GM12878 (cell line): ENCODE measurements around the gene UTP3. TPM values are rescaled to one million over a fixed set of nuclear protein-coding genes. Genes with fewer than 3 reads are reported as not detected.

Experiments used
- EGR1 ChIP-seq, 2 experiments: IDR thresholded peaks; 1 replicate in 1 of 2; 2 replicates in 1 of 2; pipeline ENCODE4 v1.6.1; 2011 to 2012; ENCODE audit warnings: low read depth in 2 of 2, low read length in 2 of 2, borderline replicate concordance in 1 of 2, mild to moderate bottlenecking in 1 of 2, moderate library complexity in 1 of 2
- FOS ChIP-seq: IDR thresholded peaks from 3 replicates; pipeline ENCODE4 v1.6.1; 2011; ENCODE audit warnings: borderline replicate concordance; ENCODE audit not compliant: insufficient read length; ENCODE audit errors: extremely low read depth
- FOXM1 ChIP-seq: IDR thresholded peaks from 2 replicates; pipeline ENCODE4 v1.6.1; 2012; ENCODE audit warnings: low read depth, mild to moderate bottlenecking, inconsistent platforms, low read length, moderate library complexity
- GABPA ChIP-seq: IDR thresholded peaks from 2 replicates; pipeline ENCODE4 v1.6.1; 2014; ENCODE audit warnings: antibody characterized with exemption, low read depth, mild to moderate bottlenecking, inconsistent platforms
- HCFC1 ChIP-seq: fragments of 150-350 bp; IDR thresholded peaks from 2 replicates; pipeline ENCODE4 v1.6.1; 2014; ENCODE audit warnings: low read length
- IKZF1 ChIP-seq: fragments of 450-650 bp; conservative IDR thresholded peaks from 2 replicates; pipeline ENCODE4 v1.6.1; 2017; ENCODE audit warnings: antibody characterized with exemption, mild to moderate bottlenecking
- IKZF2 ChIP-seq, 2 experiments: fragments of 450-650 bp; IDR thresholded peaks; 2 replicates each; pipeline ENCODE4 v1.6.1; 2017; ENCODE audit warnings: mild to moderate bottlenecking in 2 of 2, moderate library complexity in 2 of 2
- JUNB ChIP-seq: IDR thresholded peaks from 2 replicates; pipeline ENCODE4 v1.6.1; 2016; ENCODE audit warnings: antibody characterized with exemption, mild to moderate bottlenecking
- MEF2B ChIP-seq: fragments of 450-650 bp; IDR thresholded peaks from 2 replicates; pipeline ENCODE4 v1.6.1; 2018; ENCODE audit warnings: mild to moderate bottlenecking, moderate library complexity; ENCODE audit not compliant: partially characterized antibody, poor library complexity, severe bottlenecking
- MLLT1 ChIP-seq: fragments of 450-650 bp; IDR thresholded peaks from 2 replicates; pipeline ENCODE4 v1.6.1; 2016; ENCODE audit warnings: mild to moderate bottlenecking
- MTA3 ChIP-seq: IDR thresholded peaks from 2 replicates; pipeline ENCODE4 v1.6.1; 2012; ENCODE audit warnings: low read length, inconsistent platforms, borderline replicate concordance
- NFYA ChIP-seq: IDR thresholded peaks from 2 replicates; pipeline ENCODE4 v1.6.1; 2011; ENCODE audit warnings: low read depth, mild to moderate bottlenecking, low read length, improper control_type of control experiment, borderline replicate concordance
- NR2F1 ChIP-seq: fragments of 450-650 bp; conservative IDR thresholded peaks from 2 replicates; pipeline ENCODE4 v1.6.1; 2017; ENCODE audit warnings: mild to moderate bottlenecking
- PAX8 ChIP-seq: fragments of 450-650 bp; IDR thresholded peaks from 2 replicates; pipeline ENCODE4 v1.6.1; 2017; ENCODE audit warnings: mild to moderate bottlenecking, moderate library complexity
- RELB ChIP-seq: fragments of 450-650 bp; IDR thresholded peaks from 2 replicates; pipeline ENCODE4 v1.6.1; 2017; ENCODE audit warnings: low read depth, mild to moderate bottlenecking, moderate library complexity
- SKIL ChIP-seq: fragments of 450-650 bp; IDR thresholded peaks from 2 replicates; pipeline ENCODE4 v1.6.1; 2017; ENCODE audit warnings: mild to moderate bottlenecking, low read depth, inconsistent platforms; ENCODE audit not compliant: poor library complexity, severe bottlenecking
- SMAD1 ChIP-seq: fragments of 450-650 bp; IDR thresholded peaks from 2 replicates; pipeline ENCODE4 v1.6.1; 2018; ENCODE audit warnings: mild to moderate bottlenecking, low read depth; ENCODE audit not compliant: partially characterized antibody
- SRF ChIP-seq, 2 experiments: IDR thresholded peaks; 2 replicates each; pipeline ENCODE4 v1.6.1; 2011; ENCODE audit warnings: low read depth in 2 of 2, low read length in 2 of 2, mild to moderate bottlenecking in 1 of 2, moderate library complexity in 1 of 2
- SUZ12 ChIP-seq: fragments of 200-600 bp; sonication (generic); IDR thresholded peaks from one replicate; pipeline ENCODE4 v1.6.1; 2018; ENCODE audit warnings: antibody characterized with exemption, mild to moderate bottlenecking; ENCODE audit not compliant: unreplicated experiment
- TAF1 ChIP-seq: IDR thresholded peaks from 2 replicates; pipeline ENCODE4 v1.6.1; 2011; ENCODE audit warnings: mild to moderate bottlenecking, low read depth, low read length, borderline replicate concordance
- ZBED1 ChIP-seq: IDR thresholded peaks from 2 replicates; pipeline ENCODE4 v1.6.1; 2016; ENCODE audit warnings: borderline replicate concordance
- ZBTB33 ChIP-seq: fragments of 450-650 bp; IDR thresholded peaks from 2 replicates; pipeline ENCODE4 v1.6.1; 2017; ENCODE audit warnings: mild to moderate bottlenecking
- polyA plus RNA-seq, 11 experiments: library from polyadenylated mRNA; depleted of rRNA in 4 of 11; unstranded in 6 of 11; stranded (reverse) in 5 of 11; fragments of >200 nt; fragmentation: Nextera tagmentation in 4 of 11; fragmentation: Illumina TruSeq in 1 of 11; extraction: Ambion mirVana in 4 of 11; extraction: Trizol in 1 of 11; gene quantifications; 1 replicate in 1 of 11; 2 replicates in 10 of 11; pipeline versions ENCODE4 v1.2.1 to v1.2.3, GENCODE V29; 2011 to 2016; ENCODE audit warnings: inconsistent platforms in 2 of 11, missing spikeins in 2 of 11, low read depth in 1 of 11
- total RNA-seq, 4 experiments: library from RNA; depleted of rRNA in 3 of 4; stranded (reverse); fragments of >200 nt in 3 of 4; fragmentation: Illumina TruSeq in 1 of 4; extraction: Trizol in 1 of 4; gene quantifications; 2 replicates each; pipeline versions ENCODE4 v1.2.1 to v1.2.3, GENCODE V29; 2013 to 2021

Gene UTP3
- total and polyA plus RNA-seq, 10 of the 15 experiments (the other 5 are each of a cell fraction or from before 2014, with no cell fraction given), result 15.8 to 60.7 (median 22.5) TPM

- TF ChIP-seq ZBTB33, result no peak
- peak; percentile 28; the same call in 1 of the 2 replicates for TF ChIP-seq MLLT1
- no peak for TF ChIP-seq SKIL
- no peak for TF ChIP-seq PAX8
- no peak for TF ChIP-seq ZBED1
- TF ChIP-seq FOS, result no peak
- TF ChIP-seq IKZF2 (IDR thresholded peaks at IDR 0.05), result no peak
- TF ChIP-seq NFYA, result no peak
- no peak for TF ChIP-seq SUZ12
- TF ChIP-seq NR2F1, result peak; percentile 11; the same call in 1 of the 2 replicates
- TF ChIP-seq GABPA, result no peak
- no peak for TF ChIP-seq EGR1 (IDR thresholded peaks at IDR 0.05; ENCODE audit: borderline replicate concordance in 1 of 2, low read depth in 2 of 2, low read length in 2 of 2)
- TF ChIP-seq MEF2B, result no peak
- peak; percentile 42; the same call in 1 of the 2 replicates for TF ChIP-seq JUNB
- no peak; the same call in 1 of the 2 replicates for TF ChIP-seq FOXM1
- no peak for TF ChIP-seq MTA3
- TF ChIP-seq HCFC1, result no peak
- no peak for TF ChIP-seq SMAD1
- TF ChIP-seq IKZF1, result 0 out of 2 replicates have a peak, but pooled peaks have one; percentile 20
- TF ChIP-seq TAF1, result no peak
- no peak for TF ChIP-seq SRF (IDR thresholded peaks at IDR 0.05; ENCODE audit: low read depth in 2 of 2, low read length in 2 of 2)
- TF ChIP-seq RELB, result no peak
These were observed 26.8 kb downstream of the UTP3 start (continued) for GRCh38 chr4:70715097-70715496.
